Brain microvascular endothelial cell (primary cell): ENCODE data around the gene NUDT3.
"Not testable (repeated sequence)": the region's sequence is repeated elsewhere in the genome, so short reads cannot be mapped to it uniquely, and the experiment has no call there.

Source experiments
- DNase-seq: peaks from one replicate; pipeline ENCODE4 v3.0.0-alpha.2; 2020
- H3K27ac ChIP-seq: fragments of 250-450 bp; sonication (Bioruptor Pico); 2 replicates; pipeline ENCODE4 v1.5.1; 2020; ENCODE audit warnings: mild to moderate bottlenecking, moderate library complexity
- H3K27me3 ChIP-seq: fragments of 250-450 bp; sonication (Bioruptor Pico); replicated peaks from 2 replicates; pipeline ENCODE4 v1.5.1; 2020; ENCODE audit warnings: mild to moderate bottlenecking
- H3K36me3 ChIP-seq: fragments of 250-450 bp; sonication (Bioruptor Pico); replicated peaks from 2 replicates; pipeline ENCODE4 v1.5.1; 2020; ENCODE audit warnings: mild to moderate bottlenecking
- H3K4me3 ChIP-seq: 2 replicates; pipeline ENCODE4 v1.5.1; 2011; ENCODE audit warnings: low read depth, mild to moderate bottlenecking, control low read depth, low read length, moderate library complexity
- CTCF ChIP-seq: IDR thresholded peaks from 2 replicates; pipeline ENCODE4 v1.5.1; 2011; ENCODE audit warnings: low read depth, mild to moderate bottlenecking, moderate library complexity, low read length, control low read depth, inconsistent platforms; ENCODE audit errors: missing control alignments
- in situ Hi-C: cut with HindIII; loops from 2 replicates; pipeline ENCODE4 v1.10.0; 2017; ENCODE audit warnings: low sequenced_read_pairs, low pct_ligation_motif_present

Gene NUDT3

GRCh38 chr6:34325633-34326032 lies 66.8 kb downstream of the NUDT3 start:
- in situ Hi-C loops: no loop called here
- H3K27ac ChIP-seq: no peak overlapping the region
- H3K36me3 ChIP-seq: no peaks in the 10 kb centered on the region
- no peak overlapping the region for H3K4me3 ChIP-seq
- DNase-seq: no peak
- H3K27me3 ChIP-seq: no peaks in the 10 kb centered on the region
- no peak for TF ChIP-seq CTCF

GRCh38 chr6:34324738-34325444 lies 67.6 kb downstream of the NUDT3 start:
- in situ Hi-C loops: no loop called here
- DNase-seq: peak; percentile 9
- H3K27ac ChIP-seq: no peak overlapping the region

GRCh38 chr6:34324221-34324620 lies 68.2 kb downstream of the NUDT3 start:
- H3K27ac ChIP-seq, H3K36me3 ChIP-seq, H3K4me3 ChIP-seq, H3K27me3 ChIP-seq, DNase-seq, in situ Hi-C loops: not testable (repeated sequence)

More at GRCh38 chr6:34324738-34325444, 67.6 kb downstream of the NUDT3 start:
- Histone ChIP-seq H3K4me3 (no peak overlapping the region), H3K36me3 (no peaks in the 10 kb centered on the region), H3K27me3 (no peaks in the 10 kb centered on the region)
- no peak for TF ChIP-seq CTCF

- in situ Hi-C loops: no loop called here
- H3K27me3 ChIP-seq: no peaks in the 10 kb centered on the region
- no peak for DNase-seq
- H3K27ac ChIP-seq: no peak overlapping the region
- no peaks in the 10 kb centered on the region for H3K36me3 ChIP-seq
- TF ChIP-seq CTCF: no peak
- no peak overlapping the region for H3K4me3 ChIP-seq
These were observed 69.2 kb downstream of the NUDT3 start for GRCh38 chr6:34323300-34323699.

GRCh38 chr6:34322732-34323131 lies 69.7 kb downstream of the NUDT3 start:
- Histone ChIP-seq H3K36me3 (no peaks in the 10 kb centered on the region), H3K27ac (no peak overlapping the region), H3K4me3 (no peak overlapping the region), H3K27me3 (no peaks in the 10 kb centered on the region)
- in situ Hi-C loops: no loop called here
- TF ChIP-seq CTCF: no peak
- no peak for DNase-seq

GRCh38 chr6:34321821-34322220 lies 70.6 kb downstream of the NUDT3 start:
- no peak overlapping the region for H3K27ac ChIP-seq
- in situ Hi-C loops: no loop called here
- DNase-seq: no peak
- no peak for TF ChIP-seq CTCF
- H3K4me3 ChIP-seq: no peak overlapping the region
- H3K36me3 ChIP-seq: no peaks in the 10 kb centered on the region
- H3K27me3 ChIP-seq: no peaks in the 10 kb centered on the region
